HEK293 (cell line): ENCODE results near the gene DMWD.

Experiments used
- CTCF ChIA-PET: fragments of 350-600 bp; formaldehyde crosslinking; extraction: SDS; loops from one replicate; lab custom pipeline; 2021; ENCODE audit warnings: antibody characterized with exemption; lab: Yijun Ruan, JAX
- POLR2A ChIA-PET: fragments of 300-600 bp; formaldehyde crosslinking; extraction: SDS; loops from one replicate; lab custom pipeline; 2020; ENCODE audit warnings: antibody characterized with exemption, inconsistent platforms; lab: Yijun Ruan, JAX
- H3K27ac ChIP-seq: fragments of 200-500 bp; sonication (Bioruptor generic); 2 replicates; pipeline ENCODE4 v1.5.1; 2014; ENCODE audit warnings: low read depth, low read length, control low read depth, inconsistent platforms; ENCODE audit errors: extremely low read depth
- H3K36me3 ChIP-seq, 2 experiments: fragments of 200-500 bp in 1 of 2; sonication (Bioruptor generic) in 1 of 2; 1 replicate in 1 of 2; 2 replicates in 1 of 2; pipeline ENCODE4 v1.5.1; 2014 to 2017; ENCODE audit warnings: inconsistent platforms in 2 of 2, low read length in 2 of 2; ENCODE audit not compliant: control insufficient read depth in 2 of 2, insufficient read depth in 1 of 2
- H3K4me1 ChIP-seq: fragments of 200-500 bp; sonication (Bioruptor generic); 2 replicates; pipeline ENCODE4 v1.5.1; 2014; ENCODE audit warnings: mild to moderate bottlenecking, low read length, inconsistent platforms; ENCODE audit not compliant: control insufficient read depth, insufficient read depth
- H3K4me3 ChIP-seq: 2 replicates; pipeline ENCODE4 v1.5.1; 2011; ENCODE audit warnings: low read depth, mild to moderate bottlenecking, control low read depth, low read length, moderate library complexity
- H3K9me3 ChIP-seq: fragments of 200-500 bp; sonication (Bioruptor generic); 2 replicates; pipeline ENCODE4 v1.5.1; 2014; ENCODE audit warnings: low read depth, low read length, inconsistent platforms; ENCODE audit not compliant: control insufficient read depth, insufficient read depth
- BCL11B ChIP-seq: fragments of 450-650 bp; formaldehyde crosslinking; IDR thresholded peaks from 2 replicates; pipeline ENCODE4 v1.5.1; 2016; ENCODE audit warnings: low read depth, missing biosample characterization, missing genetic modification characterization
- CTCF ChIP-seq: fragments of 450-650 bp; formaldehyde crosslinking; IDR thresholded peaks from 2 replicates; pipeline ENCODE4 v1.5.1; 2016; ENCODE audit warnings: missing biosample characterization, missing genetic modification characterization
- EGR2 ChIP-seq: fragments of 450-650 bp; formaldehyde crosslinking; IDR thresholded peaks from 2 replicates; pipeline ENCODE4 v1.5.1; 2016; ENCODE audit warnings: low read depth, missing biosample characterization, missing genetic modification characterization
- ELK4 ChIP-seq: IDR thresholded peaks from 2 replicates; pipeline ENCODE4 v1.6.1; 2011; ENCODE audit warnings: mild to moderate bottlenecking, low read depth, low read length, borderline replicate concordance
- GLIS1 ChIP-seq: fragments of 450-650 bp; formaldehyde crosslinking; IDR thresholded peaks from 2 replicates; pipeline ENCODE4 v1.5.1; 2016; ENCODE audit warnings: missing biosample characterization, missing genetic modification characterization
- HIC1 ChIP-seq: fragments of 450-650 bp; formaldehyde crosslinking; IDR thresholded peaks from 2 replicates; pipeline ENCODE4 v1.5.1; 2016; ENCODE audit warnings: missing biosample characterization, missing genetic modification characterization
- HOXD13 ChIP-seq: sonication (generic); formaldehyde crosslinking; IDR thresholded peaks from 2 replicates; pipeline ENCODE4 v1.8.0; 2022; ENCODE audit warnings: missing genetic modification reagents, borderline replicate concordance
- KLF10 ChIP-seq: fragments of 450-650 bp; IDR thresholded peaks from 2 replicates; pipeline ENCODE4 v1.5.1; 2018; ENCODE audit warnings: missing biosample characterization, mild to moderate bottlenecking, missing genetic modification characterization
- KLF16 ChIP-seq: fragments of 450-650 bp; formaldehyde crosslinking; IDR thresholded peaks from 2 replicates; pipeline ENCODE4 v1.5.1; 2017; ENCODE audit warnings: missing biosample characterization, missing genetic modification characterization
- KLF7 ChIP-seq: fragments of 450-650 bp; formaldehyde crosslinking; IDR thresholded peaks from 2 replicates; pipeline ENCODE4 v1.5.1; 2016; ENCODE audit warnings: missing biosample characterization, missing genetic modification characterization, borderline replicate concordance
- KLF8 ChIP-seq: fragments of 450-650 bp; formaldehyde crosslinking; IDR thresholded peaks from 2 replicates; pipeline ENCODE4 v1.5.1; 2016; ENCODE audit warnings: missing biosample characterization, missing genetic modification characterization
- PRDM1 ChIP-seq: fragments of 450-650 bp; formaldehyde crosslinking; IDR thresholded peaks from 2 replicates; pipeline ENCODE4; 2016; ENCODE audit warnings: missing biosample characterization, missing genetic modification characterization
- ZBTB17 ChIP-seq: fragments of 450-650 bp; formaldehyde crosslinking; IDR thresholded peaks from 2 replicates; pipeline ENCODE4 v1.5.1; 2016; ENCODE audit warnings: missing biosample characterization, missing genetic modification characterization
- ZBTB21 ChIP-seq: fragments of 450-650 bp; formaldehyde crosslinking; IDR thresholded peaks from 2 replicates; pipeline ENCODE4 v1.5.1; 2017; ENCODE audit warnings: missing biosample characterization, missing genetic modification characterization
- ZEB2 ChIP-seq: fragments of 450-650 bp; formaldehyde crosslinking; IDR thresholded peaks from 2 replicates; pipeline ENCODE4 v1.5.1; 2016; ENCODE audit warnings: missing biosample characterization, missing genetic modification characterization
- ZFHX2 ChIP-seq: fragments of 450-650 bp; formaldehyde crosslinking; conservative IDR thresholded peaks from 2 replicates; pipeline ENCODE4 v1.5.1; 2016; ENCODE audit warnings: missing biosample characterization, missing genetic modification characterization
- ZNF133 ChIP-seq: fragments of 450-650 bp; formaldehyde crosslinking; IDR thresholded peaks from 2 replicates; pipeline ENCODE4 v1.5.1; 2016; ENCODE audit warnings: missing biosample characterization, missing genetic modification characterization
- ZNF16 ChIP-seq: fragments of 450-650 bp; formaldehyde crosslinking; IDR thresholded peaks from 2 replicates; pipeline ENCODE4 v1.5.1; 2016; ENCODE audit warnings: low read depth, missing biosample characterization, missing genetic modification characterization
- ZNF19 ChIP-seq: fragments of 450-650 bp; formaldehyde crosslinking; IDR thresholded peaks from 2 replicates; pipeline ENCODE4; 2016; ENCODE audit warnings: missing biosample characterization, missing genetic modification characterization, low read depth
- ZNF2 ChIP-seq: fragments of 450-650 bp; formaldehyde crosslinking; IDR thresholded peaks from 2 replicates; pipeline ENCODE4 v1.5.1; 2016; ENCODE audit warnings: missing biosample characterization, missing genetic modification characterization
- ZNF223 ChIP-seq: fragments of 450-650 bp; formaldehyde crosslinking; IDR thresholded peaks from 2 replicates; pipeline ENCODE4 v1.5.1; 2016; ENCODE audit warnings: missing biosample characterization, missing genetic modification characterization
- ZNF335 ChIP-seq: fragments of 450-650 bp; formaldehyde crosslinking; conservative IDR thresholded peaks from 2 replicates; pipeline ENCODE4 v1.5.1; 2016; ENCODE audit warnings: missing biosample characterization, missing genetic modification characterization
- ZNF354C ChIP-seq: fragments of 450-650 bp; formaldehyde crosslinking; IDR thresholded peaks from 2 replicates; pipeline ENCODE4 v1.5.1; 2016; ENCODE audit warnings: missing biosample characterization, missing genetic modification characterization, low read depth, borderline replicate concordance
- ZNF433 ChIP-seq: fragments of 450-650 bp; formaldehyde crosslinking; IDR thresholded peaks from 2 replicates; pipeline ENCODE4 v1.5.1; 2016; ENCODE audit warnings: missing biosample characterization, missing genetic modification characterization, low read depth
- ZNF521 ChIP-seq: fragments of 450-650 bp; formaldehyde crosslinking; IDR thresholded peaks from 2 replicates; pipeline ENCODE4 v1.5.1; 2017; ENCODE audit warnings: missing biosample characterization, mild to moderate bottlenecking, missing genetic modification characterization
- ZNF549 ChIP-seq: fragments of 450-650 bp; IDR thresholded peaks from 2 replicates; pipeline ENCODE4 v1.5.1; 2018; ENCODE audit warnings: missing biosample characterization, missing genetic modification characterization, mild to moderate bottlenecking, inconsistent platforms, moderate library complexity
- ZNF629 ChIP-seq: fragments of 450-650 bp; formaldehyde crosslinking; IDR thresholded peaks from 2 replicates; pipeline ENCODE4 v1.5.1; 2017; ENCODE audit warnings: missing biosample characterization, missing genetic modification characterization
- ZNF660 ChIP-seq: fragments of 450-650 bp; IDR thresholded peaks from 2 replicates; pipeline ENCODE4 v1.5.1; 2018; ENCODE audit warnings: missing biosample characterization, mild to moderate bottlenecking, missing genetic modification characterization
- ZNF777 ChIP-seq: fragments of 450-650 bp; formaldehyde crosslinking; IDR thresholded peaks from 2 replicates; pipeline ENCODE4 v1.5.1; 2017; ENCODE audit warnings: missing biosample characterization, missing genetic modification characterization, borderline replicate concordance
- ZSCAN23 ChIP-seq: fragments of 450-650 bp; formaldehyde crosslinking; IDR thresholded peaks from 2 replicates; pipeline ENCODE4 v1.5.1; 2016; ENCODE audit warnings: missing biosample characterization, missing genetic modification characterization
- ZSCAN30 ChIP-seq: fragments of 450-650 bp; IDR thresholded peaks from 2 replicates; pipeline ENCODE4 v1.5.1; 2018; ENCODE audit warnings: missing biosample characterization, mild to moderate bottlenecking, missing genetic modification characterization, moderate library complexity
- ZSCAN5A ChIP-seq: fragments of 450-650 bp; formaldehyde crosslinking; IDR thresholded peaks from 2 replicates; pipeline ENCODE4 v1.5.1; 2016; ENCODE audit warnings: missing biosample characterization, missing genetic modification characterization

Gene DMWD

GRCh38 chr19:45817010-45817724, 24.5 kb upstream of the DMWD start:
- peak overlapping the region; percentile 56 for H3K27ac ChIP-seq
- peaks cover 0 to 35% of the 10 kb centered on the region in 2 experiments; a peak in 2 of 3 replicates for H3K36me3 ChIP-seq
- no peak overlapping the region for H3K4me3 ChIP-seq
- ChIA-PET CTCF (interaction anchor here (0.5 to 3.4 kb wide), 68 partner anchors 9 to 1194 kb away, joined by 3 to 80 read pairs (median 4); partner anchors contain the start of genes CCDC61, DMPK, DMWD and FOXA3), POLR2A (interaction anchor here (0.6 to 1.6 kb wide), 11 partner anchors 8 to 202 kb away, joined by 3 to 7 read pairs (median 3); partner anchors contain the start of genes CCDC61, QPCTL and SYMPK)
- H3K9me3 ChIP-seq, result no peaks in the 10 kb centered on the region
- peaks cover 4% of the 10 kb centered on the region; the same call in 1 of the 2 replicates for H3K4me1 ChIP-seq
- peak; percentile 71 for TF ChIP-seq ZNF660 (tag by site-specific recombination)
- TF ChIP-seq ZNF19 (tag by site-specific recombination), result no peak
- no peak for TF ChIP-seq KLF7
- 0 out of 2 replicates have a peak, but pooled peaks have one; percentile 29 for TF ChIP-seq KLF8 (tag by site-specific recombination)
- no peak for TF ChIP-seq ZSCAN5A (tag by site-specific recombination)
- no peak for TF ChIP-seq PRDM1 (tag by site-specific recombination)
- TF ChIP-seq ZNF521 (tag by site-specific recombination), result no peak
- TF ChIP-seq ZEB2 (tag by site-specific recombination), result peak; percentile 46; the same call in 1 of the 2 replicates
- TF ChIP-seq GLIS1 (tag by site-specific recombination), result peak; percentile 11; the same call in 1 of the 2 replicates
- TF ChIP-seq KLF16 (tag by site-specific recombination), result no peak
- TF ChIP-seq ZBTB21, result no peak
- no peak for TF ChIP-seq BCL11B (tag by site-specific recombination)
- no peak for TF ChIP-seq ZNF16 (tag by site-specific recombination)
- no peak for TF ChIP-seq ZFHX2 (tag by site-specific recombination)
- TF ChIP-seq ZNF777 (tag by site-specific recombination), result no peak
- no peak for TF ChIP-seq ZNF354C
- peak; percentile 67; the same call in 1 of the 2 replicates for TF ChIP-seq ZNF2 (tag by site-specific recombination)
- no peak for TF ChIP-seq KLF10
- TF ChIP-seq ZSCAN30 (tag by site-specific recombination), result peak; percentile 53; the same call in 1 of the 2 replicates
- no peak for TF ChIP-seq HIC1
- TF ChIP-seq ZNF629 (tag by site-specific recombination), result peak; percentile 26; the same call in 1 of the 2 replicates
- no peak for TF ChIP-seq EGR2
- TF ChIP-seq ELK4, result no peak
- no peak for TF ChIP-seq ZNF433 (tag by site-specific recombination)
- no peak for TF ChIP-seq ZSCAN23 (tag by site-specific recombination)
- TF ChIP-seq HOXD13 (CRISPR knock-in tag), result no peak
- peak; percentile 99 for TF ChIP-seq CTCF (tag by site-specific recombination)
- TF ChIP-seq ZBTB17 (tag by site-specific recombination), result peak; percentile 64
- TF ChIP-seq ZNF549 (tag by site-specific recombination), result no peak
- peak; percentile 86 for TF ChIP-seq ZNF223
- TF ChIP-seq ZNF335 (tag by site-specific recombination), result 0 out of 2 replicates have a peak, but pooled peaks have one; percentile 27
- no peak for TF ChIP-seq ZNF133 (tag by site-specific recombination)
